HL-60 (cell line): ENCODE measurements around the gene KLF3.

Experiments
- DNase-seq, 2 experiments: peaks; one replicate each; pipeline ENCODE4 v3.0.0-alpha.2; 2010 to 2020; ENCODE audit warnings: low read depth in 1 of 2, low spot score in 1 of 2
- H3K27ac ChIP-seq: fragments of 250-450 bp; sonication (Bioruptor Pico); replicated peaks from 2 replicates; pipeline ENCODE4 v1.5.1; 2020; ENCODE audit warnings: mild to moderate bottlenecking, moderate library complexity
- H3K27me3 ChIP-seq: fragments of 250-450 bp; sonication (Bioruptor Pico); 2 replicates; pipeline ENCODE4 v1.5.1; 2021; ENCODE audit warnings: mild to moderate bottlenecking, moderate library complexity; ENCODE audit not compliant: insufficient read depth, poor library complexity, severe bottlenecking
- H3K4me3 ChIP-seq: replicated peaks from 2 replicates; pipeline ENCODE4 v1.5.1; 2011; ENCODE audit warnings: mild to moderate bottlenecking, control low read depth, low read length; ENCODE audit not compliant: insufficient read depth
- CTCF ChIP-seq: IDR thresholded peaks from one replicate; pipeline ENCODE4 v1.5.1; 2011; ENCODE audit warnings: low read length, control low read depth, inconsistent platforms; ENCODE audit not compliant: insufficient read depth
- GABPA ChIP-seq: IDR thresholded peaks from 2 replicates; pipeline ENCODE4 v1.6.1; 2012; ENCODE audit warnings: low read depth
- POLR2AphosphoS5 ChIP-seq: IDR thresholded peaks from 2 replicates; pipeline ENCODE4 v1.6.1; 2012; ENCODE audit warnings: low read depth
- REST ChIP-seq: IDR thresholded peaks from 2 replicates; pipeline ENCODE4 v1.6.1; 2012; ENCODE audit warnings: low read depth; ENCODE audit not compliant: insufficient replicate concordance
- SPI1 ChIP-seq: IDR thresholded peaks from 2 replicates; pipeline ENCODE4 v1.6.1; 2012; ENCODE audit warnings: low read depth, mild to moderate bottlenecking, borderline replicate concordance

The KLF3 gene

GRCh38 chr4:38734911-38735310, 70.9 kb downstream of the KLF3 start:
- DNase-seq = no peak
- no peak overlapping the region for H3K27ac ChIP-seq

GRCh38 chr4:38735870-38736269, 71.9 kb downstream of the KLF3 start:
- Histone ChIP-seq H3K27ac (no peak overlapping the region), H3K27me3 (no peaks in the 10 kb centered on the region), H3K4me3 (no peak overlapping the region)
- TF ChIP-seq CTCF (no peak), GABPA (no peak), SPI1 (no peak)
- no peak for DNase-seq

More at GRCh38 chr4:38734911-38735310, 70.9 kb downstream of the KLF3 start:
- no peaks in the 10 kb centered on the region for H3K27me3 ChIP-seq
- no peak for TF ChIP-seq CTCF
- TF ChIP-seq REST = no peak
- TF ChIP-seq POLR2AphosphoS5 = no peak
- TF ChIP-seq SPI1 = no peak
- no peak for TF ChIP-seq GABPA
- no peak overlapping the region for H3K4me3 ChIP-seq

- Histone ChIP-seq H3K27ac (no peak overlapping the region), H3K27me3 (no peaks in the 10 kb centered on the region), H3K4me3 (no peak overlapping the region)
- DNase-seq = no peak
- TF ChIP-seq POLR2AphosphoS5 = no peak
- no peak for TF ChIP-seq REST
- TF ChIP-seq GABPA = no peak
- no peak for TF ChIP-seq CTCF
- no peak for TF ChIP-seq SPI1
These were observed 75.2 kb downstream of the KLF3 start for GRCh38 chr4:38738940-38739803.
